A673 (cell line): ENCODE measurements around the gene MAB21L1.

Experiments used
- CTCF ChIP-seq: fragments of 300-800, 200-600 bp; sonication (generic); conservative IDR thresholded peaks from 2 replicates; pipeline ENCODE4 v1.5.1; 2017; ENCODE audit warnings: low read depth, mild to moderate bottlenecking, antibody characterized with exemption, low read length, moderate library complexity, mixed read lengths
- EZH2 ChIP-seq: fragments of 200-600 bp; sonication (generic); IDR thresholded peaks from 2 replicates; pipeline ENCODE4 v1.6.1; 2017; ENCODE audit warnings: borderline replicate concordance, low read depth, mild to moderate bottlenecking, mixed read lengths, antibody characterized with exemption, low read length; ENCODE audit not compliant: poor library complexity, severe bottlenecking

GRCh38 chr13:35472323-35472881 lies 4.1 kb downstream of the MAB21L1 start:
- TF ChIP-seq EZH2 (no peak), CTCF (no peak)
